Measurements from ENCODE around the gene NCR2. TPM values are rescaled to one million over a fixed set of nuclear protein-coding genes. Genes with fewer than 3 reads are reported as not detected.

Gene NCR2
- total RNA-seq, 5 donors from 2014 or later (not counting 1 experiment from before 2014, with no cell fraction given) = not detected

- no peak overlapping the region for H3K27ac ChIP-seq (ENCODE audit: low read length)
- DNase-seq (no peak), ATAC-seq (replicated peaks in 1 of 4) (no peak)
- no peak overlapping the region for H3K4me3 Mint-ChIP-seq
- no peaks in the 10 kb centered on the region for H3K9me3 ChIP-seq
- H3K9me3 Mint-ChIP-seq = peaks cover 3 to 31% (median 17%) of the 10 kb centered on the region in 3 donors
- peaks cover 12 to 34% of the 10 kb centered on the region in 2 donors for H3K27me3 Mint-ChIP-seq
- H3K4me3 ChIP-seq (ENCODE audit: control insufficient read depth in 1 of 2, extremely low read depth in 1 of 2, low read length in 1 of 2) = no peak overlapping the region
- H3K27me3 ChIP-seq (replicated peaks in 1 of 2; ENCODE audit: control insufficient read depth in 2 of 2, extremely low read depth in 1 of 2, insufficient read depth in 2 of 2, low read length in 1 of 2) = peaks cover 0 to 19% of the 10 kb centered on the region in 2 experiments
- peaks cover 7% of the 10 kb centered on the region for H3K36me3 Mint-ChIP-seq
- no peaks in the 10 kb centered on the region for H3K36me3 ChIP-seq (ENCODE audit: control insufficient read depth in 2 of 2, extremely low read depth in 1 of 2, insufficient read depth in 1 of 2, low read length in 1 of 2)
- 66% methylated on average over 2 of the region's 4 CpGs for WGBS (ENCODE audit: insufficient coverage)
- H3K4me1 Mint-ChIP-seq = no peaks in the 10 kb centered on the region
- H3K27ac Mint-ChIP-seq = no peak overlapping the region
- no peaks in the 10 kb centered on the region for H3K4me1 ChIP-seq (ENCODE audit: control insufficient read depth in 1 of 2, extremely low read depth in 1 of 2, insufficient read depth in 2 of 2, low read length in 2 of 2)
- POLR2A ChIA-PET = no interaction called here
- CTCF ChIA-PET = no interaction called here
These were observed 24.4 kb downstream of the NCR2 start for GRCh38 chr6:41359617-41360313.

DNA sequence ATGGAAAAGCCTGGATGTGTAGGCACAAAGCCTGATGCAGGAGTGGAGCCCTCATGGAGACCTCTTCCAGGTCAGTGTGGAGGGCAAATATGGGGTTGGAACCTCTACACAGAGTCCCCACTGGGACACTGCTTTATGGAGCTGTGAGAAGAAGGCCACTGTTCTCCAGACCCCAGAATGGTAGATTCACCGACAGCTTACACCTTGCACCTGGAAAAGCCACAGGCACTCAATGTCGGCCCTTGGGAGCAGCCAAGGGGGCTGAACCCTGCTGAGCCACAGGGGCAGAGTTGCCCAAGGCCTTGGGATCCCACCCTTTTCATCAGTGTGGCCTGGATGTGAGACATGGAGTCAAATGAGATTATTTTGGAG is 24.9 kb downstream of the NCR2 start:
- Mint-ChIP-seq H3K27ac (no peak overlapping the region), H3K36me3 (peaks cover 7% of the 10 kb centered on the region), H3K4me1 (no peaks in the 10 kb centered on the region), H3K27me3 (peaks cover 12 to 37% of the 10 kb centered on the region in 2 donors), H3K4me3 (no peak overlapping the region), H3K9me3 (peaks cover 3 to 31% (median 17%) of the 10 kb centered on the region in 3 donors)
- H3K4me1 ChIP-seq (ENCODE audit: control insufficient read depth in 1 of 2, extremely low read depth in 1 of 2, insufficient read depth in 2 of 2, low read length in 2 of 2) = no peaks in the 10 kb centered on the region
- H3K9me3 ChIP-seq = no peaks in the 10 kb centered on the region
- no peak overlapping the region for H3K4me3 ChIP-seq (ENCODE audit: control insufficient read depth in 1 of 2, extremely low read depth in 1 of 2, low read length in 1 of 2)
- DNase-seq = no peak
- CTCF ChIA-PET = no interaction called here
- POLR2A ChIA-PET = no interaction called here
- peaks cover 0 to 19% of the 10 kb centered on the region in 2 experiments for H3K27me3 ChIP-seq (replicated peaks in 1 of 2; ENCODE audit: control insufficient read depth in 2 of 2, extremely low read depth in 1 of 2, insufficient read depth in 2 of 2, low read length in 1 of 2)
- no peak for ATAC-seq (replicated peaks in 1 of 4)
- H3K36me3 ChIP-seq (ENCODE audit: control insufficient read depth in 2 of 2, extremely low read depth in 1 of 2, insufficient read depth in 1 of 2, low read length in 1 of 2) = no peaks in the 10 kb centered on the region
- WGBS (ENCODE audit: insufficient coverage) = 79% methylated on average over 2 of the region's 2 CpGs
- H3K27ac ChIP-seq (ENCODE audit: low read length) = no peak overlapping the region

- ATAC-seq (replicated peaks in 1 of 4) = no peak
- H3K9me3 Mint-ChIP-seq = peaks cover 0 to 12% (median 5%) of the 10 kb centered on the region in 3 donors
- no peaks in the 10 kb centered on the region for H3K9me3 ChIP-seq
- H3K36me3 ChIP-seq (ENCODE audit: control insufficient read depth in 2 of 2, extremely low read depth in 1 of 2, insufficient read depth in 1 of 2, low read length in 1 of 2) = no peaks in the 10 kb centered on the region
- peaks cover 3% of the 10 kb centered on the region for H3K36me3 Mint-ChIP-seq
- peaks cover 0 to 7% of the 10 kb centered on the region in 2 experiments for H3K4me1 ChIP-seq (ENCODE audit: control insufficient read depth in 1 of 2, extremely low read depth in 1 of 2, insufficient read depth in 2 of 2, low read length in 2 of 2)
- H3K4me3 Mint-ChIP-seq = no peak overlapping the region
- H3K27ac ChIP-seq (ENCODE audit: low read length) = no peak overlapping the region
- CTCF ChIA-PET = interaction anchor here in 1 of 2 donors (0.7 kb wide), 1 partner anchor 331 kb away, joined by 3 read pairs; no protein-coding TSS in a partner anchor
- H3K4me1 Mint-ChIP-seq = peaks cover 7 to 9% (median 8%) of the 10 kb centered on the region in 3 donors
- peaks cover 30 to 55% of the 10 kb centered on the region in 2 donors for H3K27me3 Mint-ChIP-seq
- POLR2A ChIA-PET = no interaction called here
- no peak overlapping the region for H3K27ac Mint-ChIP-seq
- DNase-seq = no peak
- WGBS (ENCODE audit: insufficient coverage) = 75% methylated on average over 2 of the region's 7 CpGs
- no peak overlapping the region for H3K4me3 ChIP-seq (ENCODE audit: control insufficient read depth in 1 of 2, extremely low read depth in 1 of 2, low read length in 1 of 2)
- peaks cover 3 to 34% of the 10 kb centered on the region in 2 experiments for H3K27me3 ChIP-seq (replicated peaks in 1 of 2; ENCODE audit: control insufficient read depth in 2 of 2, extremely low read depth in 1 of 2, insufficient read depth in 2 of 2, low read length in 1 of 2)
These were observed 30.7 kb downstream of the NCR2 start for GRCh38 chr6:41366150-41366549.

DNA sequence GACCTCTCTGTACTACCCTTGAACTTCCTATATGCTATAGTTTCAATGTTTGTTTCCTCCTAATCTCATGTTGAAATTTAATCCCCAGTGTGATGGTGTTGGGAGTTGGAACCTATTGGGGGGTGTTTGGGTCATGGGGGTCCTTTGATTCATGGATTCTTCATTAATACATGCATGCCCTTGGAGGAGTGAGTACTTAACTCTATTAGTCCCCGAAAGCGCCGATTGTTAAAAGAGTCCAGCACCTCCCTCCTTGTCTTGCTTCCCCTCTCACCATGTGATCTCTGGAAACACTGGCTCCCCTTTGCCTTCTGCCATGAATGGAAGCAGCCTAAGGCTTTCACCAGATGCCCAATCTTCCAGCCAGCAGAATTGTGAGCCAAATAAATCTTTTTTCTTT is 31.7 kb downstream of the NCR2 start:
- POLR2A ChIA-PET = no interaction called here
- H3K4me3 ChIP-seq (ENCODE audit: control insufficient read depth in 1 of 2, extremely low read depth in 1 of 2, low read length in 1 of 2) = no peak overlapping the region
- peaks cover 3 to 43% of the 10 kb centered on the region in 2 experiments for H3K27me3 ChIP-seq (replicated peaks in 1 of 2; ENCODE audit: control insufficient read depth in 2 of 2, extremely low read depth in 1 of 2, insufficient read depth in 2 of 2, low read length in 1 of 2)
- ATAC-seq (replicated peaks in 1 of 4) (no peak), DNase-seq (no peak)
- H3K4me1 ChIP-seq (ENCODE audit: control insufficient read depth in 1 of 2, extremely low read depth in 1 of 2, insufficient read depth in 2 of 2, low read length in 2 of 2) = peaks cover 0 to 16% of the 10 kb centered on the region in 2 experiments
- no peak overlapping the region for H3K4me3 Mint-ChIP-seq
- H3K9me3 Mint-ChIP-seq = peaks cover 0 to 3% (median 0%) of the 10 kb centered on the region in 3 donors
- H3K27ac Mint-ChIP-seq = no peak overlapping the region
- WGBS (ENCODE audit: insufficient coverage) = 93% methylated on average over 2 of the region's 3 CpGs
- no peaks in the 10 kb centered on the region for H3K9me3 ChIP-seq
- no peaks in the 10 kb centered on the region for H3K36me3 Mint-ChIP-seq
- H3K4me1 Mint-ChIP-seq = peaks cover 16 to 17% (median 17%) of the 10 kb centered on the region in 3 donors
- no peak overlapping the region for H3K27ac ChIP-seq (ENCODE audit: low read length)
- no peaks in the 10 kb centered on the region for H3K36me3 ChIP-seq (ENCODE audit: control insufficient read depth in 2 of 2, extremely low read depth in 1 of 2, insufficient read depth in 1 of 2, low read length in 1 of 2)
- CTCF ChIA-PET = interaction anchor here in 1 of 2 donors (1.0 kb wide), 1 partner anchor 319 kb away, joined by 3 read pairs; no protein-coding TSS in a partner anchor
- peaks cover 38 to 56% of the 10 kb centered on the region in 2 donors for H3K27me3 Mint-ChIP-seq

DNA sequence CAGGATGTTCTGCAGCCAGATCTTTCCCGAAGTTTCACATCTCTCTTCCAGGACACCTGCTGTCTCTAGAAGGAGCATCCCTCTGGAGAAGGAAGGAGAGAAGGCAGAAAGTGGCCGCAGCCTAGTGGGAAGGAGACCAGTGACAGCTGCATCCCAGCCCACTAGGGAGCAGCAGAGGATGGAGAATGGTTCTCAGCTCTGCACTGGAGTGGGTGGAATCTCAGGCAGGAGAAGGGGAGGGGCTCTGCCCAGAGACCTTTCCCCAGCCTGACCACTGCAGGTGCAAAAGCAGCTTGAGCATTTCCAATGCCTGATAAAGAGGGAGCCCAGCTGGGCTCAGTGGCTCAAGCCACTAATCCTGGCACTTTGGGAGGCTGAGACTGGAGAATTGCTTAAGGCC is 32.3 kb downstream of the NCR2 start:
- Histone ChIP-seq H3K27ac (ENCODE audit: low read length) (no peak overlapping the region), H3K27me3 (replicated peaks in 1 of 2; ENCODE audit: control insufficient read depth in 2 of 2, extremely low read depth in 1 of 2, insufficient read depth in 2 of 2, low read length in 1 of 2) (peaks cover 8 to 46% of the 10 kb centered on the region in 2 experiments), H3K4me1 (ENCODE audit: control insufficient read depth in 1 of 2, extremely low read depth in 1 of 2, insufficient read depth in 2 of 2, low read length in 2 of 2) (peaks cover 5 to 23% of the 10 kb centered on the region in 2 experiments), H3K9me3 (no peaks in the 10 kb centered on the region), H3K36me3 (ENCODE audit: control insufficient read depth in 2 of 2, extremely low read depth in 1 of 2, insufficient read depth in 1 of 2, low read length in 1 of 2) (no peaks in the 10 kb centered on the region), H3K4me3 (ENCODE audit: control insufficient read depth in 1 of 2, extremely low read depth in 1 of 2, low read length in 1 of 2) (no peak overlapping the region)
- no peak for DNase-seq
- ChIA-PET POLR2A (no interaction called here), CTCF (interaction anchor here (1.0 to 1.4 kb wide), 4 partner anchors 19 to 318 kb away, joined by 3 to 4 read pairs (median 3); no protein-coding TSS in a partner anchor)
- Mint-ChIP-seq H3K27me3 (peaks cover 45 to 60% of the 10 kb centered on the region in 2 donors), H3K9me3 (no peaks in the 10 kb centered on the region), H3K36me3 (no peaks in the 10 kb centered on the region), H3K4me1 (peaks cover 22 to 23% (median 23%) of the 10 kb centered on the region in 3 donors), H3K27ac (no peak overlapping the region), H3K4me3 (no peak overlapping the region)
- ATAC-seq (replicated peaks in 1 of 4) = no peak
- WGBS (ENCODE audit: insufficient coverage) = 8% methylated on average over 1 of the region's 2 CpGs

DNA sequence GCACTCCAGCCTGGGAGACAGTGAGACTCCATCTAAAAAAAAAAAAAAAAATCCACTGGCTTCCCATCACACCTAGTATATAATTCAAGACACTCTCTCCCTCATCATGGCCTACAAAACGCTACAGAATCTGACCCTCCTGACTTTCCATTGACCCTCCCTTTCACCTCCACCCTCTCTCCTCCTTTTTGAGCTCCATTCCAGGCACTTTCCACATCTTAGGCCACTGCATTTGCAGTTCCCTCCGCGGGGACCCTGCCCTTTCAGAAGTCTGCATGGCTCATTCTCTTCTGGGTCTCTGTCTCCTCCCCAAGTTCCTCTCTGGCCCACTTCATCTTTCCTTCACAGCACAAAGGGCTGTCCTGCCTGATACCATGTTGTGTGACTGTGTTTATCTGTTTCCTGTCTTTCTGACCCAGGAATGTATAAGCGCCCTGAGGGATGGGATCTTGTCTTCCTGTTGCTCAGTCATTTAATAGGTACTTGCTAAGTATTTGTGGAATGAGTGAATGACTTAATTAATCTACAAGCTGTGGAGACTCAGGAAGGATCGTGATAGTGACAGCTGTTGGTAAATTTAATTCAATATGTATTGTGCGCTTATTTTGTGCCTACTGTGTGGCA is 35.2 kb downstream of the NCR2 start:
- no peak for DNase-seq
- ChIA-PET POLR2A (no interaction called here), CTCF (interaction anchor here (0.6 to 0.7 kb wide), 5 partner anchors 20 to 1209 kb away, joined by 3 to 6 read pairs (median 4); no protein-coding TSS in a partner anchor)
- Histone ChIP-seq H3K4me1 (ENCODE audit: control insufficient read depth in 1 of 2, extremely low read depth in 1 of 2, insufficient read depth in 2 of 2, low read length in 2 of 2) (peaks cover 10 to 47% of the 10 kb centered on the region in 2 experiments), H3K9me3 (no peaks in the 10 kb centered on the region), H3K27ac (ENCODE audit: low read length) (no peak overlapping the region), H3K27me3 (replicated peaks in 1 of 2; ENCODE audit: control insufficient read depth in 2 of 2, extremely low read depth in 1 of 2, insufficient read depth in 2 of 2, low read length in 1 of 2) (peaks cover 8 to 70% of the 10 kb centered on the region in 2 experiments), H3K4me3 (ENCODE audit: control insufficient read depth in 1 of 2, extremely low read depth in 1 of 2, low read length in 1 of 2) (no peak overlapping the region), H3K36me3 (ENCODE audit: control insufficient read depth in 2 of 2, extremely low read depth in 1 of 2, insufficient read depth in 1 of 2, low read length in 1 of 2) (no peaks in the 10 kb centered on the region)
- no peak for ATAC-seq (replicated peaks in 1 of 4)
- H3K4me1 Mint-ChIP-seq = peaks cover 44 to 45% (median 44%) of the 10 kb centered on the region in 3 donors
- WGBS (ENCODE audit: insufficient coverage) = 67% methylated on average over 5 of the region's 6 CpGs
- H3K27me3 Mint-ChIP-seq = peaks cover 53 to 73% of the 10 kb centered on the region in 2 donors
- H3K4me3 Mint-ChIP-seq = peak overlapping the region in 1 of 3 donors; percentile 84
- H3K9me3 Mint-ChIP-seq = no peaks in the 10 kb centered on the region
- no peak overlapping the region for H3K27ac Mint-ChIP-seq
- no peaks in the 10 kb centered on the region for H3K36me3 Mint-ChIP-seq
